ENCODE measurements around the gene GBGT1. TPM values are rescaled to one million over a fixed set of nuclear protein-coding genes. Genes with fewer than 3 reads are reported as not detected.
"Not testable (repeated sequence)": the region's sequence is repeated elsewhere in the genome, so short reads cannot be mapped to it uniquely, and the experiment has no call there.

GBGT1 gene
- total RNA-seq, 1 donor from 2014 or later = 98.4 TPM

- no peak for TF ChIP-seq CTCF (IDR thresholded peaks at IDR 0.05; ENCODE audit: unreplicated experiment)
- Mint-ChIP-seq H3K27ac (ENCODE audit: unreplicated experiment) (no peak overlapping the region), H3K36me3 (ENCODE audit: low read depth, unreplicated experiment) (no peaks in the 10 kb centered on the region), H3K9me3 (ENCODE audit: unreplicated experiment) (no peaks in the 10 kb centered on the region), H3K4me1 (ENCODE audit: unreplicated experiment) (no peaks in the 10 kb centered on the region), H3K27me3 (ENCODE audit: unreplicated experiment) (no peaks in the 10 kb centered on the region), H3K4me3 (ENCODE audit: unreplicated experiment) (no peak overlapping the region)
- DNase-seq (ENCODE audit: low spot score) = no peak
Measured at GRCh38 chr9:133173056-133173455, 9.3 kb upstream of the GBGT1 start.

- no peak for TF ChIP-seq CTCF (IDR thresholded peaks at IDR 0.05; ENCODE audit: unreplicated experiment)
- Mint-ChIP-seq H3K4me3 (ENCODE audit: unreplicated experiment) (no peak overlapping the region), H3K9me3 (ENCODE audit: unreplicated experiment) (no peaks in the 10 kb centered on the region), H3K27me3 (ENCODE audit: unreplicated experiment) (peaks cover under 1% of the 10 kb centered on the region), H3K4me1 (ENCODE audit: unreplicated experiment) (no peaks in the 10 kb centered on the region), H3K36me3 (ENCODE audit: low read depth, unreplicated experiment) (no peaks in the 10 kb centered on the region), H3K27ac (ENCODE audit: unreplicated experiment) (no peak overlapping the region)
- no peak for DNase-seq (ENCODE audit: low spot score)
Measured at GRCh38 chr9:133171161-133171961, 7.6 kb upstream of the GBGT1 start.

- Mint-ChIP-seq H3K4me1 (ENCODE audit: unreplicated experiment) (no peaks in the 10 kb centered on the region), H3K27ac (ENCODE audit: unreplicated experiment) (no peak overlapping the region)
Measured at GRCh38 chr9:133170716-133171115, 7.0 kb upstream of the GBGT1 start.

GRCh38 chr9:133169687-133170086 is 6.0 kb upstream of the GBGT1 start:
- H3K27ac Mint-ChIP-seq (ENCODE audit: unreplicated experiment); H3K4me3 Mint-ChIP-seq (ENCODE audit: unreplicated experiment): not testable (repeated sequence)

More at GRCh38 chr9:133170716-133171115, 7.0 kb upstream of the GBGT1 start:
- Mint-ChIP-seq H3K27me3 (ENCODE audit: unreplicated experiment) (peaks cover 2% of the 10 kb centered on the region), H3K9me3 (ENCODE audit: unreplicated experiment) (no peaks in the 10 kb centered on the region), H3K4me3 (ENCODE audit: unreplicated experiment) (no peak overlapping the region), H3K36me3 (ENCODE audit: low read depth, unreplicated experiment) (no peaks in the 10 kb centered on the region)
- DNase-seq (ENCODE audit: low spot score) = no peak
- TF ChIP-seq CTCF (IDR thresholded peaks at IDR 0.05; ENCODE audit: unreplicated experiment) = no peak

GRCh38 chr9:133169102-133169501 is 5.4 kb upstream of the GBGT1 start:
- no peak for TF ChIP-seq CTCF (IDR thresholded peaks at IDR 0.05; ENCODE audit: unreplicated experiment)

More at GRCh38 chr9:133169687-133170086, 6.0 kb upstream of the GBGT1 start:
- H3K36me3 Mint-ChIP-seq (ENCODE audit: low read depth, unreplicated experiment); H3K4me1 Mint-ChIP-seq (ENCODE audit: unreplicated experiment); H3K27me3 Mint-ChIP-seq (ENCODE audit: unreplicated experiment); H3K9me3 Mint-ChIP-seq (ENCODE audit: unreplicated experiment); DNase-seq (ENCODE audit: low spot score): not testable (repeated sequence)

More at GRCh38 chr9:133169102-133169501, 5.4 kb upstream of the GBGT1 start:
- no peak for DNase-seq (ENCODE audit: low spot score)
- Mint-ChIP-seq H3K4me1 (ENCODE audit: unreplicated experiment) (peaks cover 3% of the 10 kb centered on the region), H3K36me3 (ENCODE audit: low read depth, unreplicated experiment) (no peaks in the 10 kb centered on the region), H3K27ac (ENCODE audit: unreplicated experiment) (no peak overlapping the region), H3K9me3 (ENCODE audit: unreplicated experiment) (no peaks in the 10 kb centered on the region), H3K4me3 (ENCODE audit: unreplicated experiment) (no peak overlapping the region), H3K27me3 (ENCODE audit: unreplicated experiment) (peaks cover 2% of the 10 kb centered on the region)

Data from endothelial cell (in vitro differentiated cells).